ENCODE results near the gene DNM3.

Gene DNM3

DNA sequence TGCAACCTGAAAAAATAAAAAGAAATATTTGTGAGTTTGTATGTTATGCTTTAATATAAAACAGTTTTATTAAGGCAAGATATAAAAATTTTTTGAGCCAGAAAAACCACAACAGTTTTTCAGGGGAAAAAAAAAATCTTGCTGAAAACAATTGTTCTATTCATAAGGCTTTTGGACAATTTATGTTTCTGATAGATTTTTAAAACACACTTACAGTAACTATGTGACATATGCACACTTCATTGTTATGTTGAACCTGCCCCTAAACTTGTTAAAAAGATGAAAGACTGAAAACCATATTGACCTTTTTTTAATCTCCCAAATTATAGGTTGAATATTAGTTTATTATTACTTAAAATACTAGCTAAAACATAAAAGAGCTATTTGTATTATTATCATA lies 299.3 kb downstream of the DNM3 start:
- DNase-seq (ENCODE audit: low spot score): no peak

DNA sequence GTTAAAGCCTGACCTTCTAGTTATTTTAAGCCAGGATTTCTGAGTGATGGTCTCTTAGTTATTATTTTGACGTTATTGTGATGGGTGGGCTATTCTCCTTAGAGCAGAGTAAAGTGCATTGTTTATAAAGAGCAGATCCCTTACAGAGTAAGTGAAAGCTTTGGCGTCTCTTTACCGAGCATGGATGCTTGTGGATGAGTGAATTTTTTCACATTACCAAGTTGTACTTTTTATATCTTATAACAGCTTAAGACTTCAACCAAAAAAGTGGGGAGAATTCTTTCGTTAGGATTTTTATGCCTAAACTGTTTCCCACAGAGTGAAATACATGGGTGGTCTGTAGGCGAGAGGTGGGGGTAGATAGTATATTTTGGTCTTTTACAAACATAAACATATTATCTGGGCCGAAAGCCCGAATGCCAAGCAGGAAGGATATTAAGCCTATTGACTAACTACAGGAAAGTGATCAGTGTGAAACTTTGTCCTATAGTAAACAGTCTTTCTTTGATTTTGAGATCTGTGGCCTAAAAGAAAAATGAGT lies 300.1 kb downstream of the DNM3 start:
- DNase-seq (ENCODE audit: low spot score): no peak

DNA sequence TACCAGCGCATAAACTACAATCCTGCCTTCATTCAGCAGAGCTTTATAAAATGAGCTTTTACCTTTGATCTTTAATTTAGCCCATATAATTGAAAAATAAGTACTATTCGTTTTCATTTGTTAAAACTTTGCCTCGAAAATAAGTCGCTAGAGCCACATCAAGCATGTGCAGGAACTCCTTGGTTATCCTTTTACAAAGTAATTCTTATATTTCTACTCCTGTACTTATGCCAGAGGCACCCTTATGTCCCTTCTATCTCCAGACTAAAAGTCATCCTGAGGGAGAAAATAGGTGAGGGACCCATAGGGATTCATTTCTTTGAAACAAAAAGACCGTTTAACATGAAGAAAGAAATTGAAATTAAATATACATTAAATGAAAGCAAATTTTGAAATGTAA lies 301.0 kb downstream of the DNM3 start:
- DNase-seq (ENCODE audit: low spot score): no peak

DNA sequence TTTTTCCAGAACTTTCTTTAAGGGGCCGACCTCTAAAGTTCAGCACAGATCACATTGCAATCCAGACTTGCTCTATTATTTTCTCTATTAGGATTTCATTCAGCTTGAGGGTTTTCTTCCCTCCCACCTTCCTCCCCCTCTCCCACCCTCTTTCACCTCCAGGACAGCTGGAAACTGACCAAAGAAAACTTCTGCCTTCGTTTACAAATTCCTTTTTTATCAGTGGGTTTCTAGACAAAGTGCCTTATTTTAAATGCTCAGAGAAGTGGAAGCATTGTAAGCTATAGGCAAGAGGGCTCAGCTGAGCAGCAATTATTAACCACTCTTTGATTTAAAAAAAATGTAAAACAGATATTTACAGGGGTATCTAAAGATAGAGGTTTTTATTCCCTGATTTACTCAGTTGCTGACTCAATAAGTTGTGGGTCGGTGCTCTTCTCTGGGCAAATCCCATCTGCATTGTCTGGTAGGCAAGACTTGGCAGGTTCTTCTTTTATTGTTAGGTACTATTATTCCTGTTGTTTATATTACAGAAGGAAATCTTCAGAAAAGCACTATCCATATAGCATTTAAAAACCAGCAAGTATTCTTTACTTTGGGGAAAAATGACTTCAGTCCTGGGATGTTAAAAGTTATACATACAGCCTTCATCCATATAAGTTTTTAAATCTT lies 302.2 kb downstream of the DNM3 start:
- no peak for DNase-seq (ENCODE audit: low spot score)

DNA sequence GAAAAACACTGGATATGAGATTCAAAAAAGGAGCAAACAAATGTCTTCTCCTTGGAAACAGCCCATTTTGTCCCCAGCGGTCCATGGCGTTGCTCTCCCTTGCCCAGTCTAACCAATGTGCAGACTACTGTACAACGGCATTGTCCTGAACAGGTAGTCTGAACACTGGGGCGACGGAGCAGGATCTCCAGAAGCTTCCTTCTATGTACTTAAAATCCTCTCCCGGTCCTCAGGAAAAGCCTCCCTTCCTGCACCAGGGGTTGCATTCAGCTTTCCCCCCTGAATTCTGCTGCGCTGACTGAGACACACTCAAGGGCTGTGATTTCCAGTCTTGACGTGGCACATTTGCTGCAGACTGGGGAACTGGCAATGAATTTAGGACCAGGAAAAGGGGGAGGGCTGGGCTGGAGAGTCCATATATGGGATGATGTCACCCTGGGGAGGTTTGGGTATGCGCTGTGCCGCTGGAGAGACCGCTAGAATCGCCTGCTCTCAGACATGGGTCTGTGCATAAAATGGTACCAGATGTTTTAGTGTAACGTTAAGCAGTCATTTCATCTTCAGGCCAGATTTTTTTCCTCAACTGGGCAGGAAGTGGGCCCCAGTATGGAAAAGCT lies 303.3 kb downstream of the DNM3 start:
- DNase-seq (ENCODE audit: low spot score): no peak

DNA sequence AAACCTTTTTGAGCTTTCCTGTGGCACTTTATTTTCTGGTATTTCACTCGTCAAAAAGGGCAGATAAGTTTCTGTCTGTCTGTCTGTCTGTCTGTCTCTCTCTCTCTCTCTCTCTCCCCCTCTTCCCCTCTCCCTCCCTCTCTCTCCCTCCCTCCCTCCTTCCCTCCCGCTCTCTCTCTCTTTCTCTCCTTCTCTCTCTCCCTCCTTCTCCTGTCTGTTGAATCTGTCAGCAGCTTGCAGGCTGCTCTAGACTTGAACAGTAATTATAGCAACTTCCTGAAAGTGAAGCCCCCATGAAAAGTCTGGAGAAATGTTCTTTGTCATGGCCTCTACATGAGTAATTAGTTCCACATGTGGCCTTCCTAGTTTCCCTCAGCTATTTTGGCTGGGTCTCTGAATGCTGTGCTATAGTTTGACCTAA lies 303.9 kb downstream of the DNM3 start:
- no peak for DNase-seq (ENCODE audit: low spot score)

DNA sequence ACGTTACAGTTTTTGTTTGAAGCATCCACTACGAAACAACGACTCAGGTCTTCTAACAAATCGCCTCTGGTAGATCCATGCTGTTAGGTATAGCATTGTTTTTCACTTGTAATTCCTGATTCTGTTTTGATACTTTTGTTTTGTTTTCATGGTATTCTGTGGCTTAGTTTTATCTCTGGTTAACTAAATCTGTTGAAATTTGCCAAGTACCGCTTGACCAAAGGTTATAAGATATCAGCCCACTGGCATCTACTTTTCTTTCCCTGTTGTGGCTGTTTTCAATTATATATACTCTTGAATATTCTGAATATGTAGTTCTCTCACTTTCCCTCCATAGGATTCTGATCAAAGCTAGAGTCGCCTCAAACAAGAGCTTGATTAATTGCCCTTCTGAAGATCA lies 304.4 kb downstream of the DNM3 start:
- no peak for DNase-seq (ENCODE audit: low spot score)

DNA sequence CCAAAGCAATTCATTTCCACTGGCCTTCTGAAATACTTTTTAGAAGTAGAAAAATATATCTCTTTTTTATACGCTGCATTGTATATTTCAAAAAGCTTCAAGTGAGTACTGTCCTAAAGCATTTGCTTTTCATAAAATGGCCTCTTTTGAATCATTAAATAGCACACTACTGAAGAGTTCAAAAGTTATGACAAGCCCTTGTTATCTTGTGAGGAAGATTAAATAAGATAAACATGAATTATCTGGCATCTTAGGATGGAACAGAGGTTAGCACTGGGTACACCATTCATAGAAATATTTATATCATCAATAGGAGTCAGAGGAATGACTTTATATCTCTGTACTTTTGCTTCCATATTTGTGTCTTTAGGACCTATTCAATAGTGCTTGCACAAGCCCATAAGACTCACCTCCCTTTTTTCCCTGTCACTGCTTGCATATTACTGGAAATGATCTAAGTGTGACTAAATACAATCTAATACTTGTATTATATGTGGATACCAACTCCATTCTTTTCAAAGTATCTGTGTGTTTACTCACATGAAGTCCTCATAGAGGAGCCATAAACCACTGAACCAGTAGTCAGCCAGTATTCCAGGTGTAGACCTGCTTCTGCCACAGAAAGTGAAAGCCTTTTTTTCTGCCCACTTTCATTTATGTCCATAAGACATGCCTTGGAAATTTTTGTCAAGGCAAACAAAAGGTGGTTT lies 305.0 kb downstream of the DNM3 start:
- no peak for DNase-seq (ENCODE audit: low spot score)

DNA sequence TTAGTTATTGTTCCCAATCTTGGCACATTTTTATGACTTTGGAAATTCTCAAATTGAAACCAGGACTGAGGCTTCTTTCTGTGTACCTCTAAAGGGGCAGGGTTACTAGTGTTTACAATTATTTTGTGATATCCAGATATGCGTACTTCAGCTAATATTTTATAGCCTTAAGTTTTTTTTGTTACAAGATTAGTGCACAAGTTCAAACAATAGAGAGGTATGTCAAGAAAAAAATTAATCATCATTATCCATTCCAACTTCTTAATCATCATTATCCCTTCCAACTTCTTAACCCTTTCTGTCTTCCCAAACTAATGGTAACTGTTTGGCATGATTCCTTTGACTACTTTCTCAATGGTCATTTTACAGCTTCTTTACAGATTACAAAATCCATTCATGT lies 306.2 kb downstream of the DNM3 start:
- no peak for DNase-seq (ENCODE audit: low spot score)

DNA sequence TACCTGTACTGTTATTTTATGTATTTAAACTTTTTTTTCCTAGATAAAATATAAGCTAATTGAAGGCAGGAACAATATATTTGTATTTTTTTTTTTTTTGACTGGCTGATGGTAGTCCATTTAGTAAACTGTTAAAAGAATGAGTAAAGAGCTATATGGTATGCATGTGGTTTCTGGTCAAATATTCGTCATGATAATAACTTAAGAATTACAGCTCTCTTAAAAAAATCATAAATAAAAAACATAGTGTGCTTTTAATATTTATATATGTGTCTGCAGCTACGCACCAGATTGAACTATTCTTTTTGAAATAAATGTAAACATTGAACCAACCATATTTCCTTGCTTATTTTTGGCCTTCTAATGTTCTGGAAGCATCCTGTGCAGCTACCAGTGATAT lies 306.9 kb downstream of the DNM3 start:
- DNase-seq (ENCODE audit: low spot score): no peak

DNA sequence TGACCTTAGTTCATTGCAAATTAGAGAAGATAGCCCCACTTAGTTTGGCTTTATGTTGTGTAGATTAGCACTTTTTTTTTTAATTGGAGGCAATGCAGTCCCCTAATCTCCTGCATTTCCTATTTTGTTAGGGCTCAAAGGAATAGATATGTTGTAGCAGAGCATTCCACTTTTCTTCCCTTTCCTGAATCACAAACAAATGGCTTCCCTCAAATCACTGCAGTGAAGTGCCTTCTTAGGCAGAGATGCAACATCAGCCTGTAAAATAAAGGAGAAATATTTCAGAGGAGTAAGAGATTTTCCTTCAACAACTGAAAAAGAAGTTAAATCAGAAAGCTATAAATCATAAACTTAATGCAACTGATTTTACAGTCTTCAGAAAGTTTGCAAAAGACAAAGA lies 307.4 kb downstream of the DNM3 start:
- DNase-seq (ENCODE audit: low spot score): no peak

DNA sequence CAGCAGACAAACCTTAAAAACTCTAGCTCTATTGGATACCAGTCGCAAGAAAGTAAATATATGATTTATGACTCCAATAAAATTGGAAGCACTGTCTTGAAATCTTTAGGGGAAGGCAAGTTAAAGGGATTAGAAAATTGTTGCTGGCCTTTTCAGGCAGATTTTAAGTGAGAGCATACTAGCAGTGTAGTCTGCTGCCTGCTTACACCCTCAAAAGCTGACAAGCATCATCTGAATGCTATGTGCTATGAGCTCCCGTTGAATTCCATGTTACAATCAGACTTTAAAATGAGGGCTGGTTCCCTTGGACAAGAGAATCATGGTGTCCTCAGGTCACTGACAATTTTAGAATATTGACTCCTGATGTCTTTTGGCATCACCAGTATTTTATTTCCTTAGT lies 308.0 kb downstream of the DNM3 start:
- no peak for DNase-seq (ENCODE audit: low spot score)

DNA sequence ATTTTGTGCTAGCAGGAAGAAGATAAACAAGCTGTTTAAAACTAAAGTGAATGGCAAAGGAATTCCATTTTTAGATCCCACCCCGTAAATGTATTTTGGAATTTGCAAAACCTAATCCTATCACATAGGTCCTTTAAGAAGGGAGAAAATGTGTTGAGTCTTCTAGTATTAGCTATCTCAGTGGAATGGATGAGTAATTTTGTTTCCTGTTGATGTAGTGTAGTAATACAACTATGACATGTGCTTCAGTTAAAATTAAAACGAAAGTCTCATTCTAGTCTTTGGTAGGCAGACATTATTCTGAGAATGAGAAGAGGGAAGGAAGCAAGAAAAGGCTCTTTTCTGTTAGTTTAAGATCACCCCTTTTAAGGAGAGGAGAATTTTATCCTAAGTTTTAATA lies 313.3 kb downstream of the DNM3 start:
- no peak for DNase-seq (ENCODE audit: low spot score)

DNA sequence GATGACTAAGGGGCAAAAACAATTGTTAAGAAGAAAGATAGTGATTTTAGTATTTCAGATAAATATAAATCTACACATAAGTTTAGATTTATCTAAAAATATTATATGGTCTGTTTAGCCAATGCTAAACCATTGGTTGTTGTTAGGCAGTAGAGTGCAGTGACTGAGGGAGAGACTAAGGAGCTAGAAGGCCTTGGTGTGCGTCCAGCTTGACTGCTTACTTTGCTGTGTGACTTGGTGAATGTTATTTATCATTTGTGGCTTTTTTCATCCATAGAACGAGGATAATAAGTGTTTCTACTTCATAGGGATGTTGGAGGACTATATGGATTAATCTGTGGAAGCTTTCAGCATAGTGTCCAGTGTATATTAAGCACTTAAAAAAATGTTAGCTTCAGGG lies 314.5 kb downstream of the DNM3 start:
- no peak for DNase-seq (ENCODE audit: low spot score)

DNA sequence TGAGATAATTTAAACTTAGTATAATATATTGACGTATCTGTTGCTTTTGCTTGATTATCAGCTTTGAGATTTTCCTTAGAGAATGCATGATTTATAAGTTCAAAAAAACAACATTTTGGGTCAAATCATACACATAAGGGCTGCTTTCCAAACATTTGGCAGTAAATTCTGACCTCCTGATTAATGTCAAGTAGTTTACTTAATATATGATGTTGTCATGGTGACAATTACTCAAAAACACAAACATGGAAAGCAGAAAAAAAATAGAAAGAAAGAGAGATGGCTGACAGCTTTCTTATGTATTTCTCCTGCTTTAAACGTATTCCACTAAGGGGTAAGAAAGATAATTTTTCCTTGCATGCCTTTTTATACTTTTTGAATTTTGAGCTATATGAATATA lies 320.9 kb downstream of the DNM3 start:
- no peak for DNase-seq (ENCODE audit: low spot score)

DNA sequence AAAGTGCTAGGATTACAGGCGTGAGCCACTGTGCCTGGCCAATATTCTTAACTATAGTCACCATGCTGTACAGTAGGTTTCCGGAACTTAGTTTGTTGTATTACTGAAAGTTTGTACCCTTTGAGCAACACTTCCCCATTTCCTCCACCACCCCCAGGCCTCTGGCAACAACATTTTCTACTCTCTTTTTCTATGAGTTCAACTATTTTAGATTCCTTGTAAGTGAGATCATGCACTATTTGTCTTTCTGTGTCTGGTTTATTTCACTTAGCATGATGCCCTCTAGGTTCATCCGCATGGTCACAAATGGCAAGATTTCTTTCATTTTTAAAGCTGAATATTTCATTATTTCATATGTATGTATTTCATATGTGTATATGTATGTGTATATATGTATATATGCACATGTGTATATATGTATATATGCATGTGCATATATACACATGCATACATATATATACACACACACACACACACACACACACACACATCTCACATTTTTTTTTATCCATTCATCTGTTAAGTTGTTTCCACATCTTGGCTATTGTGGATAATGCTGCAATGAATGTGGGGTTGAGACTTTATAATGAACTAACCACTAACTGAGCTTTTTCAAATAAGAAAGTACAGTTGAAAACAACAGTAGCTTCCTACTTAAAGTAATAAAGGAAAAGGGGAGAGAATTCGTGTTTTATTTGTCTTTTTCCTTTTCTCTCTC lies 322.4 kb downstream of the DNM3 start:
- DNase-seq (ENCODE audit: low spot score): no peak

DNA sequence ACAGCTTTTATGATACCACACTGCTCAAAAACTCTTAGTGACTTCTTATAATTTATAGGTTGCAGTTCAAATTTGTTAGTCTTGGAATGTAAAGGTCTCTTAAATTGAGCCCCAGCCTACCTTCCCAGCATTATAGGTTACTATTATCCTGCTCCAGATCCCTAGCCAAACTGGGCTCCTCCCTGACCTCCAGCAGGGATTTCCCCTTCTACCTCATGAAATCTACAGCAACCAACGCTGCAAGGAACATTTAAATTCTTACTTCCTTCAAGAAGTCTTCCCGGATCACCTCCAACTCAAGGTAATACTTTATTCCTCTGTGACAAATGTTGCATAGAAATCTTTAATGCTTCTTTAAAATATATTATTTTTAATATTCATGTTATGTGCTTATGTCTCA lies 324.1 kb downstream of the DNM3 start:
- DNase-seq (ENCODE audit: low spot score): no peak

DNA sequence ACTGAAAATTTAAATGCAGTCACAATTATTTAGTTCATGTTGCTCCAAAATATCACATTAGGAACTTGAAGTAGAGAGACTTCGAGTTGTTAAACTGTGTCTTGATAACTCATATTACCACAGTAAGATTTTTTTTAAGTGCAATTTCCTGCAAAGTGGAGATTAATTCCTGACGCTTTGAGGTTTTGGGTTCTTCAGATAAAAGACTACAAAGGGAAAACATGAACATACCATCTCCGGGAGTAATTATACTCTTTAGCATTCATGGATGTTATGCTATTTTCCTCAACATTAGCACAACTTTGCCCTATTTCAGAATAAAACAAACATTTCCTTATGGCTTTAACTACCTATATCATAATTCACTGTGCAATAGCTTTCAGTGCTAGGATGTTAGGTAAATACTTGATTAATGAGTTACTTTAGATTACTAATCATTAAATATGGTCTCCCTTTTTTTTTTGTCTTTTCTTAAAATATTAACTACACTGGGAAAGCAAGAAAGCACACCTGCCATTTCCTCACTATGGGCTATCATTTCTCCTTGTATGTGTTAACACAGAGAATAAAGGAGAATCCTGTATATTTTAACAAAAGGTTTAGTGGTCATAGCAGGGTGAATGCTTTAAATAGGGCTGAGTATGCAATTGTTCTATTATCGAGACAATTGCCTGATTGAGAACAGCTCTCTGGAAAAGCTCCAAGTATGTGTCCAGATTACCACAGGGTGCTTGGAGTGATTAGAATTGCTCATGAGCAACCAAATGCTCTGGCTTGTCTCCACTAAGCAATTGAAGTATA lies 326.7 kb downstream of the DNM3 start:
- DNase-seq (ENCODE audit: low spot score): peak; percentile 91

DNA sequence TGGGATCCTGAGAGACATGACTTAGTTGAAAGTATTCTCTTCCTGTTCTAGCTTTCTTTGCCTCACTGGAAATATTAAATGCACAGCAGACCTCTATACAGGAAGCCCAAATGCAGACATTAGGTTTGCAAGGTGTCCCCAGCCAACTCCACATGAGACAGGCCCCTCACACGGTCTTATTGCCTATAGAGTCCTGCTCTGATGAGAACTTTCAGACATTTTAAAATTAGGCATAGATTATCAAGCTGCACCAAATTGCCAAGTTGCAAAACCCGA lies 327.2 kb downstream of the DNM3 start:
- DNase-seq (ENCODE audit: low spot score): no peak

DNA sequence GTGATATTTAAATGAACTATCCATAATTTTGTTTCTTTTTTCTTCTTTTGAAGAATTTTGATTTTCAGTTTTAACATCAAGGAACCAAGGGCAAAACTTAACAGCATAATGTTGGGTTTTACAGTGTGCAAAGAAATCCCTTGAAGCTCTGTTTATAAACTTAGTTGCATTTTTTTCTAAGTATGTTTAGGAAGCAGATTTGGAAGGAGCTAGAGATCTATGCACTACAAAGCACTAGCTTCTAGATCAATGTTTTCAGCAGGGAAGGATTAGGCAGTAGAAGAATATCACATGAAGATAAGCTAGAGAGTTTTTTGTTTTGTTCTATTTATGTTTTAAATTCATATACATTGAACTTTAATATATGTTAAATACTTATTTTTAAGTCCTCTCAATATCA lies 328.5 kb downstream of the DNM3 start:
- DNase-seq (ENCODE audit: low spot score): no peak

DNA sequence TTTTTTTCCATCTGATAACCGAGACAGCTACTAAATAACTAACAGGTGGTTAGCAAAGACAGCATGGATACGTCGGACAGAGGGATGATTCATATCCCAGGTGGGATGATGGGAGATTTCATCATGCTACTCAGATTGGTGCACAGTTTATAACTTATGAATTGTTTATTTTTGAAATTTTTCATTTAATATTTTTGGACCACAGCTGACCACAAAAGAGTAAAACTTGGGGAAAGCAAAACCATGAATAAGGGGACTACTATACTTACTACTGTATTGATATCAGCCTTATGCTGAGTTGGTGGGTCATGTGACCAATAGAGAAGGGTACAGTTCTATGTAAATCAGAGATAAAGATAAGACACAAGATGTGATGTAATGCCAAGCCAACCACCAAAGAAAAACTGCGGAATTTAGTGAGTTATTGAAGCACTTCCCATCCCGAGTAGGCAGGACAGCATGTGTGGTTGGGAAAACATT lies 331.1 kb downstream of the DNM3 start:
- no peak for DNase-seq (ENCODE audit: low spot score)

DNA sequence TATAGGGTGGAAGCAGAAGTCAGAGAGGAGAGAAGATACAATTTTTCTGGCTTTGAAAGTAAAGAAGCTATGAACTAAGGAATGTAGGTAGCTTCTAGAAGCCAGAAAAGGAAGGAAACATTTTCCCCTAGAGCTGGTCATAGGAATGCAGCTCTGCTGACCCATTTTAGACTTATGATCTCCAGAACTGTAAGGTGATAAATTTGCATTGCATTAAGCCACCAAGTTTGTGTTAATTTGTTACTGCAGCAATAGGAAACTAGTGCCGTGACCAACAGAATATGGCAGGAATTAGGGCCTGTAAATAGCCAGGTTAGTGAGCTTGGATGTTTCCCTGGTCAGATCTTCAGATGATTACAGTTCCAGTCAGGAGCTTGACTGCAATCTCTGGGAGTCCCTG lies 334.9 kb downstream of the DNM3 start:
- DNase-seq (ENCODE audit: low spot score): no peak

Data from globus pallidus (tissue), 1 donor.